IMR-90 (cell line): ENCODE measurements around the gene ZCCHC3. TPM values are rescaled to one million over a fixed set of nuclear protein-coding genes. Genes with fewer than 3 reads are reported as not detected.

Experiments
- ATAC-seq: fragments of 200-7000 bp; cut with Tn5 transposase; 2 replicates; pipeline ENCODE4 v1.9.1; 2020; ENCODE audit warnings: low read depth, mild to moderate bottlenecking, moderate library complexity
- BruUV-seq: library from RNA; stranded (reverse); fragments of 400-500 nt; replicated peaks from 2 replicates; lab custom pipeline; 2021; lab: Mats Ljungman, UMichigan
- CTCF ChIA-PET: fragments of 300-600 bp; formaldehyde crosslinking; extraction: SDS; loops from one replicate; lab custom pipeline; 2021; ENCODE audit warnings: antibody characterized with exemption; lab: Yijun Ruan, JAX
- POLR2A ChIA-PET: fragments of 300-600 bp; sonication (Branson Sonifier 250); formaldehyde crosslinking; loops from one replicate; lab custom pipeline; 2022; ENCODE audit warnings: antibody characterized with exemption; ENCODE audit not compliant: unreplicated experiment; lab: Charles Lee
- DNase-seq: peaks from one replicate; pipeline ENCODE4 v3.0.0; 2013
- H2AFZ ChIP-seq: replicated peaks from 2 replicates; pipeline ENCODE3; 2013; ENCODE audit warnings: low read length, mild to moderate bottlenecking; ENCODE audit not compliant: poor library complexity
- H2AK5ac ChIP-seq: 2 replicates; pipeline ENCODE4 v1.6.1; 2013; ENCODE audit warnings: low read depth, low read length, inconsistent platforms
- H2AK9ac ChIP-seq: replicated peaks from 2 replicates; pipeline ENCODE3; 2013; ENCODE audit warnings: mild to moderate bottlenecking, low read depth, low read length, moderate library complexity; ENCODE audit not compliant: poor library complexity
- H2BK120ac ChIP-seq: 2 replicates; pipeline ENCODE4 v1.6.1; 2013; ENCODE audit warnings: low read depth, low read length, inconsistent platforms
- H2BK15ac ChIP-seq: 3 replicates; pipeline ENCODE4 v1.6.1; 2013; ENCODE audit warnings: low read depth, low read length, inconsistent platforms
- H2BK20ac ChIP-seq: 2 replicates; pipeline ENCODE4 v1.6.1; 2013; ENCODE audit warnings: low read depth, mild to moderate bottlenecking, inconsistent platforms, low read length, moderate library complexity
- H2BK5ac ChIP-seq: 2 replicates; pipeline ENCODE4 v1.6.1; 2013; ENCODE audit warnings: mild to moderate bottlenecking, low read depth, low read length, inconsistent platforms; ENCODE audit not compliant: poor library complexity, severe bottlenecking
- H3K14ac ChIP-seq: replicated peaks from 2 replicates; pipeline ENCODE4 v1.6.1; 2013; ENCODE audit warnings: low read depth, low read length, inconsistent platforms
- H3K18ac ChIP-seq: 2 replicates; pipeline ENCODE4 v1.6.1; 2013; ENCODE audit warnings: low read depth, low read length, control low read depth
- H3K23ac ChIP-seq: 2 replicates; pipeline ENCODE4 v1.6.1; 2013; ENCODE audit warnings: low read depth, low read length, inconsistent platforms
- H3K27ac ChIP-seq: 2 replicates; pipeline ENCODE4 v1.5.1; 2013; ENCODE audit warnings: mild to moderate bottlenecking, control low read depth, low read length; ENCODE audit not compliant: insufficient read depth
- H3K27me3 ChIP-seq: 2 replicates; pipeline ENCODE4 v1.6.1; 2013; ENCODE audit warnings: low read length; ENCODE audit not compliant: control insufficient read depth, insufficient read depth
- H3K36me3 ChIP-seq: 2 replicates; pipeline ENCODE4 v1.6.1; 2013; ENCODE audit warnings: low read length, mixed read lengths; ENCODE audit not compliant: control insufficient read depth, insufficient read depth
- H3K4ac ChIP-seq: 2 replicates; pipeline ENCODE4 v1.6.1; 2013; ENCODE audit warnings: low read depth, low read length, inconsistent platforms
- H3K4me1 ChIP-seq: 2 replicates; pipeline ENCODE4 v1.6.1; 2013; ENCODE audit warnings: low read length, mixed read lengths; ENCODE audit not compliant: control insufficient read depth, insufficient read depth
- H3K4me2 ChIP-seq: 2 replicates; pipeline ENCODE4 v1.6.1; 2013; ENCODE audit warnings: low read depth, mild to moderate bottlenecking, control low read depth, low read length, moderate library complexity
- H3K4me3 ChIP-seq: 2 replicates; pipeline ENCODE4 v1.5.1; 2013; ENCODE audit warnings: low read depth, mild to moderate bottlenecking, control low read depth, low read length, moderate library complexity; ENCODE audit not compliant: insufficient read depth
- H3K56ac ChIP-seq: 2 replicates; pipeline ENCODE4 v1.6.1; 2013; ENCODE audit warnings: low read length, inconsistent platforms; ENCODE audit not compliant: insufficient read depth; ENCODE audit errors: extremely low read depth
- H3K79me1 ChIP-seq, 2 experiments: 2 replicates each; pipeline ENCODE4 v1.6.1; 2013; ENCODE audit warnings: low read length in 2 of 2, inconsistent platforms in 1 of 2, low read depth in 1 of 2
- H3K9ac ChIP-seq: 2 replicates; pipeline ENCODE4 v1.6.1; 2013; ENCODE audit warnings: low read depth, low read length, control low read depth
- H3K9me1 ChIP-seq: 2 replicates; pipeline ENCODE4 v1.6.1; 2013; ENCODE audit warnings: low read length, inconsistent platforms; ENCODE audit not compliant: insufficient read depth
- H3K9me3 ChIP-seq: 2 replicates; pipeline ENCODE4 v1.6.1; 2013; ENCODE audit warnings: low read length; ENCODE audit not compliant: control insufficient read depth, insufficient read depth
- H4K20me1 ChIP-seq: 2 replicates; pipeline ENCODE4 v1.6.1; 2013; ENCODE audit warnings: low read length, inconsistent platforms; ENCODE audit not compliant: insufficient read depth
- H4K5ac ChIP-seq: 2 replicates; pipeline ENCODE4 v1.6.1; 2013; ENCODE audit warnings: mild to moderate bottlenecking, low read depth, low read length, control low read depth
- H4K8ac ChIP-seq, 2 experiments: 2 replicates each; pipeline ENCODE4 v1.6.1; 2013; ENCODE audit warnings: low read depth in 2 of 2, low read length in 2 of 2, control low read depth in 1 of 2, inconsistent platforms in 1 of 2
- H4K91ac ChIP-seq: 2 replicates; pipeline ENCODE4 v1.6.1; 2013; ENCODE audit warnings: low read depth, low read length, inconsistent platforms; ENCODE audit not compliant: insufficient read depth
- BHLHE40 ChIP-seq: fragments of 150-350 bp; IDR thresholded peaks from 2 replicates; pipeline ENCODE4 v1.6.1; 2016; ENCODE audit warnings: mild to moderate bottlenecking, low read depth, low read length
- MAZ ChIP-seq: IDR thresholded peaks from 2 replicates; pipeline ENCODE4 v1.6.1; 2012; ENCODE audit warnings: low read depth, mild to moderate bottlenecking, low read length, improper control_type of control experiment, moderate library complexity, borderline replicate concordance
- MXI1 ChIP-seq: IDR thresholded peaks from 2 replicates; pipeline ENCODE4 v1.6.1; 2012; ENCODE audit warnings: low read depth, mild to moderate bottlenecking, low read length, moderate library complexity, borderline replicate concordance
- NFE2L2 ChIP-seq: fragments of 150-350 bp; IDR thresholded peaks from 2 replicates; pipeline ENCODE4 v1.6.1; 2016; ENCODE audit warnings: low read depth, mild to moderate bottlenecking, low read length
- POLR2A ChIP-seq: IDR thresholded peaks from 2 replicates; pipeline ENCODE4 v1.6.1; 2012; ENCODE audit warnings: mild to moderate bottlenecking, low read depth, low read length
- RCOR1 ChIP-seq: IDR thresholded peaks from 2 replicates; pipeline ENCODE4 v1.6.1; 2012; ENCODE audit warnings: mild to moderate bottlenecking, low read length, improper control_type of control experiment; ENCODE audit not compliant: insufficient replicate concordance
- RFX5 ChIP-seq: IDR thresholded peaks from 2 replicates; pipeline ENCODE4 v1.8.0; 2012; ENCODE audit warnings: low read depth, mild to moderate bottlenecking, low read length, moderate library complexity
- WGBS, 2 experiments: methylation state at CpG; one replicate each; pipeline versions ENCODE4 v1.1.5 to v1.1.7; 2013; ENCODE audit warnings: missing lambda C conversion rate in 2 of 2; ENCODE audit not compliant: insufficient read length in 1 of 2; ENCODE audit errors: extremely low coverage in 2 of 2; 5-methylcytosine and 5-hydroxymethylcytosine counted together
- dilution Hi-C: fragments of 300-500 bp; cut with HindIII; formaldehyde crosslinking; loops from one replicate; pipeline ENCODE4 v1.14.3; 2018; ENCODE audit warnings: low sequenced_read_pairs; ENCODE audit not compliant: unreplicated experiment
- in situ Hi-C: fragments of 300-500 bp; cut with MboI; formaldehyde crosslinking; loops from 3 replicates; pipeline ENCODE4 v1.14.3; 2019; ENCODE audit warnings: low sequenced_read_pairs, inconsistent platforms, mixed read lengths
- intact Hi-C: fragments of 100-400 bp; cut with micrococcal nuclease; formaldehyde crosslinking; loops from 2 replicates; pipeline ENCODE4 v1.10.0; 2022
- polyA plus RNA-seq, 3 experiments: library from polyadenylated mRNA; depleted of rRNA; stranded (reverse); fragments of >200 nt; gene quantifications; 2 replicates each; pipeline ENCODE4 v1.2.3, GENCODE V29; 2012; ENCODE audit warnings: low replicate concordance in 1 of 3
- total RNA-seq: library from RNA; depleted of rRNA; stranded (reverse); fragments of >200 nt; gene quantifications from 2 replicates; pipeline ENCODE4 v1.2.3, GENCODE V29; 2012

Gene ZCCHC3
- total and polyA plus RNA-seq, 2 of the 4 experiments (the other 2 are of a cell fraction): 8.2 to 10.9 TPM

GRCh38 chr20:326645-327185, 29.3 kb downstream of the ZCCHC3 start (continued):
- no peak for TF ChIP-seq RCOR1
- TF ChIP-seq POLR2A: no peak

GRCh38 chr20:327186-328026, 30.0 kb downstream of the ZCCHC3 start:
- Histone ChIP-seq H2BK120ac (no peak overlapping the region), H3K23ac (peak overlapping the region; percentile 69), H2BK15ac (no peak overlapping the region), H3K4me3 (peak overlapping the region; percentile 94), H3K9me1 (peaks cover 4% of the 10 kb centered on the region; the same call in 1 of the 2 replicates), H2AFZ (peak overlapping the region; percentile 81), H3K14ac (peak overlapping the region; percentile 58), H2BK20ac (no peak overlapping the region), H3K56ac (peak overlapping the region; percentile 70; the same call in 1 of the 2 replicates), H2AK9ac (peak overlapping the region; percentile 99), H3K9ac (peak overlapping the region; percentile 83), H2AK5ac (peak overlapping the region; percentile 71), H3K9me3 (no peaks in the 10 kb centered on the region), H4K91ac (peak overlapping the region; percentile 3; the same call in 1 of the 2 replicates), H3K27ac (peak overlapping the region; percentile 97), H4K5ac (no peak overlapping the region; the same call in 1 of the 2 replicates), H3K79me1 (peaks cover 24 to 44% of the 10 kb centered on the region in 2 experiments; a peak in 3 of 4 replicates), H3K4me2 (peak overlapping the region; percentile 89), H3K27me3 (no peaks in the 10 kb centered on the region), H4K8ac (peak overlapping the region; percentile 36 to 57; a peak in 3 of 4 replicates), H3K18ac (peak overlapping the region; percentile 7; the same call in 1 of the 2 replicates), H3K4ac (peak overlapping the region; percentile 23), H4K20me1 (peaks cover 51% of the 10 kb centered on the region), H3K4me1 (peaks cover 17% of the 10 kb centered on the region), H3K36me3 (peaks cover 8% of the 10 kb centered on the region; the same call in 1 of the 2 replicates), H2BK5ac (no peak overlapping the region)
- intact Hi-C loops: loop anchor here (1.0 kb wide), 1 partner anchor 30 kb away; the partner anchor contains the start of gene ZCCHC3
- BruUV-seq: no TSS peak
- dilution Hi-C loops: no loop called here
- in situ Hi-C loops: no loop called here
- ATAC-seq: peak; percentile 49
- DNase-seq: peak; percentile 92
- ChIA-PET POLR2A (interaction anchor here (0.6 to 0.7 kb wide), 2 partner anchors 66 to 73 kb away, joined by 10 to 12 read pairs; no protein-coding TSS in a partner anchor), CTCF (no interaction called here)
- 17% methylated on average over 1 of the region's 47 CpGs; no CpG with 5 or more reads in 1 of the 2 experiments for WGBS, 2 experiments
- peak; percentile 67; the same call in 1 of the 2 replicates for TF ChIP-seq MXI1
- TF ChIP-seq NFE2L2: no peak
- TF ChIP-seq RCOR1: no peak
- TF ChIP-seq BHLHE40: peak; percentile 81
- TF ChIP-seq MAZ: peak; percentile 100
- peak; percentile 51; the same call in 1 of the 2 replicates for TF ChIP-seq RFX5
